Liver (tissue), 9 donors: ENCODE data around the gene CYP3A4. TPM values are rescaled to one million over a fixed set of nuclear protein-coding genes. Genes with fewer than 3 reads are reported as not detected.
"Not testable (repeated sequence)": the region's sequence is repeated elsewhere in the genome, so short reads cannot be mapped to it uniquely, and the experiment has no call there.

Experiments used
- DNase-seq: peaks from one replicate; pipeline ENCODE4 v3.0.0-alpha.2; 2017; ENCODE audit warnings: low spot score
- H3K27ac ChIP-seq, 2 donors: one replicate each; pipeline ENCODE4 v1.7.0; 2013; ENCODE audit warnings: inconsistent platforms in 2 of 2, low read length in 2 of 2, control low read depth in 1 of 2, low read depth in 1 of 2, mild to moderate bottlenecking in 1 of 2
- H3K27me3 ChIP-seq, 4 donors: one replicate each; pipeline versions ENCODE4 v1.6.1 to v1.7.0; 2013; ENCODE audit warnings: low read length in 3 of 4, inconsistent platforms in 1 of 4, mild to moderate bottlenecking in 1 of 4, moderate library complexity in 1 of 4; ENCODE audit not compliant: control insufficient read depth in 4 of 4, insufficient read depth in 4 of 4
- H3K36me3 ChIP-seq, 4 donors: one replicate each; pipeline versions ENCODE4 v1.6.1 to v1.7.0; 2013; ENCODE audit warnings: low read length in 3 of 4, mild to moderate bottlenecking in 3 of 4, low read depth in 1 of 4, moderate library complexity in 1 of 4; ENCODE audit not compliant: control insufficient read depth in 4 of 4, insufficient read depth in 3 of 4
- H3K4me1 ChIP-seq, 4 donors: one replicate each; pipeline versions ENCODE4 v1.6.1 to v1.7.0; 2013; ENCODE audit warnings: low read length in 3 of 4, mild to moderate bottlenecking in 3 of 4, moderate library complexity in 1 of 4; ENCODE audit not compliant: control insufficient read depth in 4 of 4, insufficient read depth in 4 of 4
- H3K4me3 ChIP-seq, 3 donors: one replicate each; pipeline versions ENCODE4 v1.6.1 to v1.7.0; 2013; ENCODE audit warnings: low read length in 3 of 3, control low read depth in 1 of 3, low read depth in 1 of 3, mild to moderate bottlenecking in 1 of 3
- H3K9ac ChIP-seq, 2 donors: one replicate each; pipeline ENCODE4 v1.7.0; 2013; ENCODE audit warnings: low read length in 2 of 2, mild to moderate bottlenecking in 2 of 2, moderate library complexity in 2 of 2, control low read depth in 1 of 2, low read depth in 1 of 2
- H3K9me3 ChIP-seq, 4 donors: one replicate each; pipeline versions ENCODE4 v1.6.1 to v1.7.0; 2013; ENCODE audit warnings: low read length in 3 of 4; ENCODE audit not compliant: control insufficient read depth in 4 of 4
- GABPA ChIP-seq, 2 donors: IDR thresholded peaks in 1 of 2; conservative IDR thresholded peaks in 1 of 2; 2 replicates each; pipeline ENCODE4 v1.6.1; 2016; ENCODE audit warnings: antibody characterized with exemption in 2 of 2, mild to moderate bottlenecking in 1 of 2, moderate library complexity in 1 of 2
- HNF4A ChIP-seq, 2 donors: conservative IDR thresholded peaks; 2 replicates each; pipeline ENCODE4 v1.6.1; 2016; ENCODE audit warnings: antibody characterized with exemption in 2 of 2, mild to moderate bottlenecking in 2 of 2
- JUND ChIP-seq, 2 donors: IDR thresholded peaks; 2 replicates each; pipeline ENCODE4 v1.6.1; 2016; ENCODE audit warnings: antibody characterized with exemption in 2 of 2
- NR2F2 ChIP-seq: IDR thresholded peaks from 2 replicates; pipeline ENCODE4 v1.6.1; 2016; ENCODE audit warnings: antibody characterized with exemption
- RAD21 ChIP-seq, 2 donors: IDR thresholded peaks; 2 replicates each; pipeline ENCODE4 v1.6.1; 2016; ENCODE audit warnings: antibody characterized with exemption in 2 of 2, mild to moderate bottlenecking in 2 of 2
- RXRA ChIP-seq, 2 donors: IDR thresholded peaks; 2 replicates each; pipeline ENCODE4 v1.6.1; 2017 to 2018; ENCODE audit warnings: antibody characterized with exemption in 2 of 2, mild to moderate bottlenecking in 1 of 2
- TAF1 ChIP-seq: conservative IDR thresholded peaks from 2 replicates; pipeline ENCODE4 v1.6.1; 2016; ENCODE audit warnings: antibody characterized with exemption, mild to moderate bottlenecking
- ZBTB33 ChIP-seq: IDR thresholded peaks from 2 replicates; pipeline ENCODE4 v1.6.1; 2016; ENCODE audit warnings: antibody characterized with exemption
- WGBS: extraction: QIAGEN DNeasy Blood & Tissue Kit; methylation state at CpG from one replicate; pipeline ENCODE4 v1.1.7; 2013; 5-methylcytosine and 5-hydroxymethylcytosine counted together
- polyA plus RNA-seq, 2 donors: library from polyadenylated mRNA; stranded (reverse) in 1 of 2; unstranded in 1 of 2; fragments of 200-250 nt in 1 of 2; fragments of >200 nt in 1 of 2; fragmentation: Nextera tagmentation in 1 of 2; extraction: Ambion mirVana in 1 of 2; gene quantifications; one replicate each; pipeline versions ENCODE4 v1.2.1 to v1.2.3, GENCODE V29; 2013 to 2015
- total RNA-seq, 2 donors: library from RNA; depleted of rRNA; stranded (reverse); fragments of >200 nt; gene quantifications; one replicate each; pipeline ENCODE4 v1.2.3, GENCODE V29; 2014
- TF ChIP-seq, protein P1 (sequence below): IDR thresholded peaks from 2 replicates; pipeline ENCODE4 v1.6.1; 2016; ENCODE audit warnings: antibody characterized with exemption
- TF ChIP-seq, protein P2 (sequence below): fragments of 150-350 bp; IDR thresholded peaks from 2 replicates; pipeline ENCODE4 v1.5.1; 2017; ENCODE audit warnings: improper control_type of control experiment, low read depth, low read length; ENCODE audit not compliant: missing input control
- donor health status: healthy.
- donor health status: healthy.
- donor health status: healthy.
- donor health status: healthy.
- donor health status: healthy.

Gene CYP3A4
- total and polyA plus RNA-seq, 4 donors = 0.51 to 1,082 (median 289) TPM

DNA sequence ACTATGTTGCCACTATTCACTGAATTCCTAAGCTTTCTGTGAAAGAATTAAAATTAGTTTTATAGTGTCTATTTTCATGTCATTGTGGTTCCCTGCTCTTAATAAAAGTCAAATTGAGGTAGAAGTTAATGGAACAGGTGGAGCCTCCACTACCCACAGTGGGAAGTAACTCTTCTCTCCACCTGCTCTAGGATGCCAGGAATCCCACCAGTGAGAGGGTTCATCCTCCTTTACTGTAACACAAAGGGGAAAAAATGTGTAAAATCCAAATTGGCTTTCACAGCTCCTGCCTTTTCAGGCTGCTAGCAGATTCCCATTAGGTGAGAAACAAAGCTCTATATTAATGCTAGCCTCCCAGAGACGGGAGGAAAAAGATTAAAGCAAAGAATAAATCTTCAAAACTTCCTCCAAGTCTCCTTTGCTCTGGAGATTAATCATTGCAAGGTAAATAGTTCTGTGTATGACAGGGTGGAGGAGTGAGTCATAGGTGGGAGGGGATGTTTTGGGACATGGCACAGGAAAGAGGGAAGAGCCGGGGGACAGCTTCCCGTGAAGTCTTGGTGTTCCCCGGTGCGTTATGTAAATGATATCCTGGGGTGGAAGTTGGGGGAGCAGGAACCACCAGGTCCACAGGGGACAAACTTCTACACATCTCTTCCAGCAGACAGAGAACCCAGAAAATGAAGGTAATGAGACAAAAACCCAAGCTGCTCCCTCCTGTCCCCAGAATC lies 32.5 kb downstream of the CYP3A4 start:
- H3K4me3 ChIP-seq, DNase-seq, H3K36me3 ChIP-seq, H3K4me1 ChIP-seq, H3K9me3 ChIP-seq, H3K9ac ChIP-seq, H3K27ac ChIP-seq, H3K27me3 ChIP-seq: not testable (repeated sequence)
- peak in 1 of 2 donors; percentile 7 for TF ChIP-seq JUND (IDR thresholded peaks at IDR 0.05)
- WGBS = 72% methylated on average over 5 of the region's 5 CpGs

- Histone ChIP-seq H3K9ac (no peak overlapping the region), H3K27me3 (no peaks in the 10 kb centered on the region), H3K36me3 (no peaks in the 10 kb centered on the region), H3K4me1 (no peaks in the 10 kb centered on the region), H3K27ac (no peak overlapping the region), H3K9me3 (no peaks in the 10 kb centered on the region), H3K4me3 (no peak overlapping the region)
- WGBS = 96% methylated on average over 6 of the region's 6 CpGs
- DNase-seq = no peak
- no peak for TF ChIP-seq ZBTB33
- TF ChIP-seq HNF4A (conservative IDR thresholded peaks at IDR 0.05) = no peak
- TF ChIP-seq, protein P1, sequence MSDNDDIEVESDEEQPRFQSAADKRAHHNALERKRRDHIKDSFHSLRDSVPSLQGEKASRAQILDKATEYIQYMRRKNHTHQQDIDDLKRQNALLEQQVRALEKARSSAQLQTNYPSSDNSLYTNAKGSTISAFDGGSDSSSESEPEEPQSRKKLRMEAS = no peak
- TF ChIP-seq GABPA (IDR thresholded peaks at IDR 0.05 in 1 of 2, conservative IDR thresholded peaks at IDR 0.05 in 1 of 2) = no peak
- no peak for TF ChIP-seq RAD21 (IDR thresholded peaks at IDR 0.05)
- no peak for TF ChIP-seq TAF1
- no peak for TF ChIP-seq NR2F2
- TF ChIP-seq, protein P2, sequence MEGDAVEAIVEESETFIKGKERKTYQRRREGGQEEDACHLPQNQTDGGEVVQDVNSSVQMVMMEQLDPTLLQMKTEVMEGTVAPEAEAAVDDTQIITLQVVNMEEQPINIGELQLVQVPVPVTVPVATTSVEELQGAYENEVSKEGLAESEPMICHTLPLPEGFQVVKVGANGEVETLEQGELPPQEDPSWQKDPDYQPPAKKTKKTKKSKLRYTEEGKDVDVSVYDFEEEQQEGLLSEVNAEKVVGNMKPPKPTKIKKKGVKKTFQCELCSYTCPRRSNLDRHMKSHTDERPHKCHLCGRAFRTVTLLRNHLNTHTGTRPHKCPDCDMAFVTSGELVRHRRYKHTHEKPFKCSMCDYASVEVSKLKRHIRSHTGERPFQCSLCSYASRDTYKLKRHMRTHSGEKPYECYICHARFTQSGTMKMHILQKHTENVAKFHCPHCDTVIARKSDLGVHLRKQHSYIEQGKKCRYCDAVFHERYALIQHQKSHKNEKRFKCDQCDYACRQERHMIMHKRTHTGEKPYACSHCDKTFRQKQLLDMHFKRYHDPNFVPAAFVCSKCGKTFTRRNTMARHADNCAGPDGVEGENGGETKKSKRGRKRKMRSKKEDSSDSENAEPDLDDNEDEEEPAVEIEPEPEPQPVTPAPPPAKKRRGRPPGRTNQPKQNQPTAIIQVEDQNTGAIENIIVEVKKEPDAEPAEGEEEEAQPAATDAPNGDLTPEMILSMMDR = no peak
- no peak for TF ChIP-seq RXRA (IDR thresholded peaks at IDR 0.05)
Observed at GRCh38 chr7:99748846-99749579, 35.0 kb downstream of the CYP3A4 start.

GRCh38 chr7:99746915-99747314 lies 37.1 kb downstream of the CYP3A4 start:
- not testable (repeated sequence) for H3K4me1 ChIP-seq, H3K36me3 ChIP-seq, H3K9me3 ChIP-seq, DNase-seq, H3K27me3 ChIP-seq, H3K27ac ChIP-seq, H3K9ac ChIP-seq, H3K4me3 ChIP-seq
- WGBS = 85% methylated on average over 2 of the region's 3 CpGs

- not testable (repeated sequence) for H3K9ac ChIP-seq, DNase-seq
Observed at GRCh38 chr7:99745395-99745794, 38.6 kb downstream of the CYP3A4 start.

More at GRCh38 chr7:99745395-99745794, 38.6 kb downstream of the CYP3A4 start:
- not testable (repeated sequence) for H3K36me3 ChIP-seq, H3K9me3 ChIP-seq, H3K27ac ChIP-seq, H3K27me3 ChIP-seq, H3K4me3 ChIP-seq
- H3K4me1 ChIP-seq = peaks cover 0 to 18% (median 10%) of the 10 kb centered on the region in 4 donors
- WGBS = 88% methylated on average over 3 of the region's 3 CpGs
